LNCAP (cell line): ENCODE measurements around the gene HHLA2.

ENCODE experiments used
- TF ChIP-seq, protein P1 (sequence below): fragments of 450-650 bp; IDR thresholded peaks from 2 replicates; pipeline ENCODE4 v1.5.1; 2017; ENCODE audit warnings: mild to moderate bottlenecking

Gene HHLA2

DNA sequence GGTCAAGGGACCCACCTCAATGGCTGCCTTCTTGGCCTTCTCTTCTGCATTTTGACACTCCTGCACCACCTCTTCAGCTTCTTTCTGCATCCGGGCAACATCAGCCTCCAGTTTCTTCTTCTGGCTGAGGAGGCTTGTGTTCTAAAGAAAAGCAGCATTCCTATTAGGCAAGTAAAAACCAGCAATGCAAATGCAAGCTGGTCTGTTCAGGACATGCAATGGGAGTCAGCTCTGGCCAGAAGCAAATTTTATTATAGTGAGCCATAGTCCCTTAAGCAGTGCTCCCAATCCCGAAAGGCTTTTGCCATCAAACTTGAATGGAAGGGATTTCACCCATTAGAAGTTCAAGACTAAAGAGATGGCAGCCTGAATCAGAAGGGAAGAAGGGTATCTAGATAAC is 97.7 kb downstream of the HHLA2 start:
- TF ChIP-seq, protein P1, sequence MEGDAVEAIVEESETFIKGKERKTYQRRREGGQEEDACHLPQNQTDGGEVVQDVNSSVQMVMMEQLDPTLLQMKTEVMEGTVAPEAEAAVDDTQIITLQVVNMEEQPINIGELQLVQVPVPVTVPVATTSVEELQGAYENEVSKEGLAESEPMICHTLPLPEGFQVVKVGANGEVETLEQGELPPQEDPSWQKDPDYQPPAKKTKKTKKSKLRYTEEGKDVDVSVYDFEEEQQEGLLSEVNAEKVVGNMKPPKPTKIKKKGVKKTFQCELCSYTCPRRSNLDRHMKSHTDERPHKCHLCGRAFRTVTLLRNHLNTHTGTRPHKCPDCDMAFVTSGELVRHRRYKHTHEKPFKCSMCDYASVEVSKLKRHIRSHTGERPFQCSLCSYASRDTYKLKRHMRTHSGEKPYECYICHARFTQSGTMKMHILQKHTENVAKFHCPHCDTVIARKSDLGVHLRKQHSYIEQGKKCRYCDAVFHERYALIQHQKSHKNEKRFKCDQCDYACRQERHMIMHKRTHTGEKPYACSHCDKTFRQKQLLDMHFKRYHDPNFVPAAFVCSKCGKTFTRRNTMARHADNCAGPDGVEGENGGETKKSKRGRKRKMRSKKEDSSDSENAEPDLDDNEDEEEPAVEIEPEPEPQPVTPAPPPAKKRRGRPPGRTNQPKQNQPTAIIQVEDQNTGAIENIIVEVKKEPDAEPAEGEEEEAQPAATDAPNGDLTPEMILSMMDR, result no peak

DNA sequence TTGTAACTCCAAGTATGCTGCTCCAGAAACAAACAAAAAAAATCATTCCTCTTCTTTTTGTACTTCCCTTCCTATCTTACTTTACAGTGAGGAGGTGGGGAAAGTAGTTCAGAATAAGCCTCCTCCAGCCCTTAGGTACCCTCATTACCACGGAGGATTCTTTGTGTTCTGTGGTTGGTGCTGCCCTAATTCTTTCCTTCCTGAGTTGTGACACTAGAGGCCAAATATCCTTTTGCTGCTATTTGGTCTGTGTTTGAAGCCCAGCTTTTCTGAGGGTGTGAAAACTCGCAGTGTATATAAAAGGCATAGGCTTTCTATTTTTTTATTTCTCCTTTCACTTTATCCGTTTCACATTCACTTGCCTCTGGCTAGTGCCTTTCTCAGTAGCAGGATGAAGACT is 98.2 kb downstream of the HHLA2 start:
- TF ChIP-seq, protein P1, result no peak

DNA sequence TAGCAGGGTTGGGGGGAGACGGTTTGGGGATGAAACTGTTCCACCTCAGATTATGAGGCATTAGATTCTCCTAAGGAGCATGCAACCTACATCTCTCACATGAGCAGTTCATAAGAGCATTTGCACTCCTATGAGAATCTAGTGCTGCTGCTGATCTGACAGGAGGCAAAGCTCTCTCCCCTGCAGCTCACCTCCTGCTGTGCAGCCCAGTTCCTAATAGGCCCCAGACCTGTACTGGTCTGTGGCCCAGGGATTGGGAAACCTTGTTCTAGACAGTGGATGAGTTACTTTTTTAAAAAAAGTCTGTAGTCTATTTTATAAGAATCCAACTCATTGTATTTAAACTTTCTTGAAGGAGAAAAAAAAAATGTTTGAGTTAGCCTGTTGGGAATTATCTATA is 100.0 kb downstream of the HHLA2 start:
- TF ChIP-seq, protein P1, result no peak

DNA sequence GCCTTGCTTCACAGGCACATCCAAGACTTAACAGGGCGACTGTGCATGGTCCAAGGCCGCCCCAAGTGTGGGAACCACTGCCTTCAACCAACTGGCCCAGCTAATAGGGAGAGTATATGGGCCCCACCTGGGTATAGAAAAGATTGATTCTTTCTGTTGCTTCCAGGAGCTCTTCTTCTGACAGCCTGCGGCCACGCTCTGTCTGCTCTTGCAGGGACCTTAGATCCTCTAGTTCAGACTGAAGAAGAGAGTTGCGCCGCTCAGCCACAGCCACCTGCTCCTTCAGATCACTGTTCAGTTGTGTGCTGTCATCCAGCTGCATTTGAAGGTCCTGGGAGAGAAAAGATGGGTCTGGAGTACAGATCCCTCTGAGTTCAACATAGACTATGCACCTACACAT is 102.2 kb downstream of the HHLA2 start:
- TF ChIP-seq, protein P1, result no peak

DNA sequence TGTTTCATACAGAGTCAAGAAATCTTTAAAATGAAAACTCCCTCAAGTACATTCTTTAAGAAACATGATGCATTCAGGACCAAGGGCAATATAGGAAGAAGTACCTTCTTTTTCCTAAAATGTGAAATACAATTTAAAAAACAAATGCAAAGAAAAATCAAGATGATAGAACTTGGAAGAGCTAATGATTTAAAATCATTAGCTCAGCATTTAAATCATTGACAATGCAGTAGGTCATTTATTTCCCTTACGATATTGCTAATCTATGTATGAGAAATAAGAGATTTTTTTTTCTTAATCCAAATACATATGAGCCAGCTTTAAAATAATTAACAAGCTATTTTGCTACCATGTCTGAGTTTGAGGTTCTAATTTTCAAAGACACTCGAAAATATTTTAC is 105.5 kb downstream of the HHLA2 start:
- TF ChIP-seq, protein P1, result no peak

DNA sequence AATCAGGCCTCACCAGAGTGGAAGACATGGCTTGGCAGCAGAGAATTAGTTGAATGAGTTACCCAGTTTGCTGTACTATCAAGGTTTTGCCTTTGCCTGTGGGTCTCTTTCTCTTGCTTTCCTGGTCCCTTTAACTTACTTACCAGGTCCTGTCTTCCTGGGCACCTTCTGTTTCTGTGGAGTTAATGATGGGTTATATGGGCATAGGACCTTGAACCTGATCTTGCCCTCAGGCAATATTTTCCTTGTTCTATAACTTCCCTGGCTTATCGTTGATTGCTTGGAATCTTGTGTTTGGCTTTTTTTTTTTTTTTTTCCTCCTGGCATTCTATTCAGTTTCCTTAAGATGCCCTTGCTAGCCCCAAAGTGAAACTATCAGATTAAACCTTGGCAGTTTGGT is 106.8 kb downstream of the HHLA2 start:
- TF ChIP-seq, protein P1, result no peak

DNA sequence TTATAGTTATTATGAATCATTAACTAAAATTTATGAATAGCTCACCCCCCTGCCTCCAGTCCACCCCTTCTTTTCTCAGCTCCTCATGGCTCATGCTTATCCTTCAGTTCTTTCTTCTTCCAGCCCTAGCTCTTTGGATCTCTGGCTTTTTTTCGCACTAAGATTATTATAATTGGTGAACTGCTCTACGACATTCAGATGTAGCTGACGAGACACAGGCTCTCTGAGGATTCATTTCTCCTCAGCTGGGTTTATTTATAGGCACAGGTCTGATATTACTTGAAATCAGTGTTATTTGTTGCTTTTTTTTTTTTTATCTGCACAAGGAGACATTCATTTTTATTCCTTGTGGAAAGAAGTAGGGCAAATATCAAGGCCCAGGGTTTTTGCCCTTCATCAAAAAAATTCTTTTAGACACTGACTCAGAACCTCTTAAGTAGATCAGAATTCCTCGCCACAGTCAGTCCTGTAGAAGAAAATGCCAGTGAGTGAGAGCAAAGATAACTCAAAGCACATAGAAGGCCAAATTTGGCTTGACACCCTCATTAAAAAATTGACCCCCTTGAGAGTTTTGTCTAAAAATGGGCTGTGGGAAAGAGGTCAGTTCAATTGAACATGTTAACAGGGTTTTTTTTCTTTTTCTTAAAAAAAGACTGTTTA is 107.5 kb downstream of the HHLA2 start:
- TF ChIP-seq, protein P1, result no peak

DNA sequence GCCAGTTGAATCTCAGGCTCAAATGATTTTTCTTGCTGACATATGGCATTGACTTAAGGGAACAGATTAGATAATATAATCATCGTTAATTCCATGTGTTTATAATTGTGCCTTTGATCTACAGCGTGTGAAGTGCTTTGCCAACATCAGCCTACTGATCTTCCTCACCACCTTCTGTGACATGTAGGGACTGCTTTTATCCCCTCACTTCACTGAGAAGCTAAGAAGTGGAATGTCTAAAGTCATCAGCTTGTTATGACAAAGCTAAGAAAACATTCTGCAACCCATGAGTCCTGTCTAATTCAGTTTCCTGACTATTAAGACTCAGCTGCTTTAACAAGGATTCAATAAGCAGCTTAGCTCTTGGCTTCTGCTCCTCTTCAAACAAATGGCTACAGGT is 108.0 kb downstream of the HHLA2 start:
- TF ChIP-seq, protein P1, result no peak
